GM12872 (cell line): ENCODE results near the gene MARK3.

Experiments
- TF ChIP-seq, protein P1 (sequence below): IDR thresholded peaks from 3 replicates; pipeline ENCODE4 v1.5.1; 2011; ENCODE audit warnings: low read depth, mild to moderate bottlenecking, low read length, moderate library complexity; ENCODE audit not compliant: insufficient read depth

MARK3 gene

DNA sequence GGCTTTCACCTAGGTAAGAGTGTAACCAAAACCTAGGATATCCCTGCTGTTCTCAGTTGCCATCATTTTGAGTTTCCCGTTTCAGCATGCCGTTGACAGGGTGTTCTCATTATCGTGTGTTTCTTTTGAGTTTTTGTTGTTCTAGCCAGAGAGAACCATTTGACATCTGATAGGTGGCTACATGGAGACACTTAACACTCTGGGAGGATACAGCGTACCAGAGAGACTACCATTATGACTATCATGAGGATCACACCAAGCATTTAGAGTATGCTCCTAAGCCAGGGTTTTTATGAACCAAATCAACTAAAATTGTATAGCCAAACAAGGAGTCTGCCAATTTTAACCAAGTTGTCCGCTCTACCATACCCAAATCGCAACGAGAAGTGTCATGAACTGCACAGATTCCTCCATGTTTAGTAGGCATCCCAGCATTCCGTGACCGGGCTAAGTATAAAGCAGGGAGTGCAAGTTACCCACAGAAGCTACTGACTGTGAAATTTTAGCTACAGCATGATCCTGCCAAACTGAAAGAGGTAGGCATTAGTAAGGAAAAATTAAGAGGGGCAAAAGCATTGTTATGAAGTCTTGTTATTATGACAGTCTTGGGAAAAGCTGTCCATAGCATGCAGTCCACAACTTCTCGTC, 48.8 kb downstream of the MARK3 start:
- TF ChIP-seq, protein P1, sequence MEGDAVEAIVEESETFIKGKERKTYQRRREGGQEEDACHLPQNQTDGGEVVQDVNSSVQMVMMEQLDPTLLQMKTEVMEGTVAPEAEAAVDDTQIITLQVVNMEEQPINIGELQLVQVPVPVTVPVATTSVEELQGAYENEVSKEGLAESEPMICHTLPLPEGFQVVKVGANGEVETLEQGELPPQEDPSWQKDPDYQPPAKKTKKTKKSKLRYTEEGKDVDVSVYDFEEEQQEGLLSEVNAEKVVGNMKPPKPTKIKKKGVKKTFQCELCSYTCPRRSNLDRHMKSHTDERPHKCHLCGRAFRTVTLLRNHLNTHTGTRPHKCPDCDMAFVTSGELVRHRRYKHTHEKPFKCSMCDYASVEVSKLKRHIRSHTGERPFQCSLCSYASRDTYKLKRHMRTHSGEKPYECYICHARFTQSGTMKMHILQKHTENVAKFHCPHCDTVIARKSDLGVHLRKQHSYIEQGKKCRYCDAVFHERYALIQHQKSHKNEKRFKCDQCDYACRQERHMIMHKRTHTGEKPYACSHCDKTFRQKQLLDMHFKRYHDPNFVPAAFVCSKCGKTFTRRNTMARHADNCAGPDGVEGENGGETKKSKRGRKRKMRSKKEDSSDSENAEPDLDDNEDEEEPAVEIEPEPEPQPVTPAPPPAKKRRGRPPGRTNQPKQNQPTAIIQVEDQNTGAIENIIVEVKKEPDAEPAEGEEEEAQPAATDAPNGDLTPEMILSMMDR, result no peak

DNA sequence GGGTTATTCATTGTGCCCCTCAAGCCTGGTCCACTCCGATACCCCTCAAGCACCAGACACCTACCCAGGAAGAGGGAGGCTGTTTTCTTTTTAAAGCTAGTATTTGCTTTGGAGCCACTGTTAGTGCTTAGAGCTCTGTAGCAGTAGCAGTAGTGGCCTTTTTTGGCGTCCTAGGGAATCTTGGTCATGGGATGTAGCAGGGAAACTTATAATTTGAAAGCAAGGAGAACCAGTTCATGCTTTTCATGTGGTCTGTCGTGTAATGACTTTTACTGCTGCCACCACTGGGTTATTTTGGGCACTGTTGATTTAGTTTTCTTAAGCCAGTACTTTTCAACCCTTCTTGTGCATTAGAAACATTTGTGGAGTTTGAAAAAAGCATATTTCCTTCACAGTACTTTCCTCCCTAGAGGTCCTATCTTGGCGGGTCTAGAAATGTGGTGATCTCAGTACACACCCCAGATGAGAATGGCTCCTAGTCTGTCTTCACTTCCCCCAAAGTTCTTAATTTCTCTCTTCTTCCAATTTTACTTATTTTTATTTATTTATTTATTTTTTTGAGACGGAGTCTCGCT, 49.7 kb downstream of the MARK3 start:
- TF ChIP-seq, protein P1, result no peak

DNA sequence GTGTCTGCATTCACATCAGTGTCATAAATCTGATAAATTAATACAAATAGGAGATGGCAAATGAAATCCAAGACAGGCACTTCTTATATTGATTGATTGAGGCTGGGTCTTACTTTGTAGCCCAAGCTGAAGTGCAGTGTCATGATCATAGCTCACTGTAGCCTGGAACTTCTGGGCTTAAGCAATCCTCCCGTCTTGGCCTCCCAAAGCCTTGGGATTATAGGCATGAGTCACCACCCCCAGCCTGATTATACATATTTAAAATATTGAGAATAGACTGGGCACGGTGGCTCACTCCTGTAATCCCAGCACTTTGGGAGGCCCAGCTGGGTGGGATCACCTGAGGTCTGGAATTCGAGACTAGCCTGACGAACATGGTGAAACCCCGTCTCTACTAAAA, 51.3 kb downstream of the MARK3 start:
- TF ChIP-seq, protein P1, result no peak

DNA sequence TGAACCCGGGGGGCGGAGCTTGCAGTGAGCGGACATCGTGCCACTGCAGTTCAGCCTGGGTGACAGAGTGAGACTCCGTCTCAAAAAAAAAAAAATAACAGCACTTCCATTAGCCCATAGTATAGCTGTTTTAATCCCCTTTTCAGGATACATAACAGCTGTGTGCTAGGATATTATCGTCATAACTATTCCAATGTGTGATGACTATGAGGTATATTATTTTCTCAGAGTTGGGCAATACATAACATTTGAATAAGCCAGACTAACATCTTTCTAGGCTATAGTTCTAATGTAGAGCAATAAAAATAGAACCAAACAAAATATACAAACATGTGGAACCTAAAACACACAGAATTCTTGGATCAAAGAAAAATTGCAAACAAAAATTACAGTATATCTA, 57.1 kb downstream of the MARK3 start:
- TF ChIP-seq, protein P1, result no peak

DNA sequence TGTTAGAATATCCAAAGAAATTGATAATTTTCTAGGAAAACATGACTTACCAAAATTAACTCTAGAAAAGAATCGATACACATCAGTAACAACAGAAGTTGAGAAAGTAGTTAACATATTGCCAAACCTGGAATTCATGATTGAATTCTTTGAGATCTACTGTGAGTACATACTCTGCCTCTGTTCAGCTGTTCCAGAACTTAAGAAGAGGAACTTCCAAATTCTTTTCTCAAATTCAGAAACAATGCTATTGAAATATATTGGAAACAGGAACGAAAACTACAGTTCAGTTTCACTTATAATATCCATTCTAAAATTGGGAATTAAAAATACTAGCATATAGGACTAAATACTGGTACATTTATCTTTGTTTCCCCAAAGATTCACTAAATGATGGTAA, 57.9 kb downstream of the MARK3 start:
- TF ChIP-seq, protein P1, result no peak

DNA sequence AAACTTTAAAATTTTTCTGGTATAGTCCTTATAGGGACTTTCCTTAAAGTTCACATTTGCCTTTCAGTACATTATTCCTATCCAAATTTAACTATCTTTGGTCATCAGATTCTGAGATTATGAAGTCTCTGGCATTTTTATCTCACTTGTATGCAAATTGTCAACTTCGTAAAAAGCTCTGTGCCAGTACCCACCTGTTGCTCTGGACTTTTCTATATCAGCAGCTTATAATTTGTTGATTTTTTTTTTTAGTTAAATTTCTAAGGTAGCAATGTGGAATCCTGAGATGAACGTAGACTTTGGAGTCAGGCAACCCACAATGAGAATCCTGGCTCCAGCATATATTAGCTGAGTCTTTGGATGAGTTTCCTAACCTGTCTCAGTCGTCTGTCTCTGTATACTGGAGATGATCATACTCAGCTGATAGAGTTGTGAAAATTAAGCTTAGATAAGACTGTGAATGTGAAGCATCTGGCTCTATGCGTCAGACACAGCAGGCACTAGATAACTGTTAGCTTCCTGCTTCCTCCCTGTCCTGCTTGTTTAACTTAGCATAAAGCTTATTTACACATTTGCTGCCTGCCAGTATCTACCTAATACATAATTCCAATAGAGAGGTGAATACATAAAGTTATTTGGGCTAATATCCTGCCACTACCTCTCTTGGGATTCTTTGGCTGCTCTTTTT, 59.8 kb downstream of the MARK3 start:
- TF ChIP-seq, protein P1, result no peak

DNA sequence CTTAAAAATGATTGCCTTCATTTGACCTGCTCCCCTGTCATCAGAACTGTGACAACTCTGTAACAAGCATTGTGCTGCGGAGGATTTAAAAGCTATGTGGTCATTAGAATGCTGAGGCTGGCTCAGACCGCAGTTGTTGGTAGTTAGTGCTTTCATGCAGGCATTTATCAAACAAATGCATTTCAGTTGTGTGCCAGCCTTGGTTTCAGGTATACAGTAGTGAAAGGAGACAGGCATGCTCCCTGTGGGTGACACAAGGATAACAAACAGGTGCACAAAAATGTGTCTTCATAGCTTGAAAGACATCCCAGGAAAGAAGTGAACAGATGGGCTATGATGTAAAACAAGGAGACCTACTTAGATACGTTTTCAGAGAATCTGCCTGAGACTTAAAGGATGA, 60.6 kb downstream of the MARK3 start:
- TF ChIP-seq, protein P1, result no peak
